GM18867 (cell line): ENCODE results near the gene MAN2A1.
"Not testable (repeated sequence)": the region's sequence is repeated elsewhere in the genome, so short reads cannot be mapped to it uniquely, and the experiment has no call there.

Experiments used
- ATAC-seq: cut with Tn5 transposase; IDR thresholded peaks from one replicate; pipeline ENCODE4 v1.9.1; 2021; ENCODE audit warnings: mild to moderate bottlenecking, moderate library complexity; ENCODE audit not compliant: unreplicated experiment

Gene MAN2A1

GRCh38 chr5:109750463-109750862, 60.7 kb downstream of the MAN2A1 start:
- ATAC-seq: no peak

DNA sequence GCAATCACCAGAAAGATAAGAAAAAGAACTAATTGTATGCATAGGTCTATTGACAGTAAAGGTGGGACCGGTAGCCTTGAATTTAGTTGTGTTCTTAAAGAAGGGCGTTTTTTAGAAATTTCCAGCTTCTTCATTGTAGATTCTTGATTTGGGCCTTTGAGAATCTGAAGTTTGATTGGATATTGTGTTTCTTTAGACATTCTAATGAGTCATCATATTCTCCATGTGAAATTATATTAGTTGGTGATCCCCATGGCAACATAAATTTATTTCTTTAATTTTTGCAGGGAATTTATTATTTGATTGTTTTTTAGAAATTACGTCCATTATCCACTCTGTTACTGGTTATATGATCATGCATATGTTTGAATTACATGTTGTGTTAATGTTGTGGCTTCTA, 63.6 kb downstream of the MAN2A1 start:
- ATAC-seq: no peak

GRCh38 chr5:109754319-109754718, 64.6 kb downstream of the MAN2A1 start:
- ATAC-seq: no peak

DNA sequence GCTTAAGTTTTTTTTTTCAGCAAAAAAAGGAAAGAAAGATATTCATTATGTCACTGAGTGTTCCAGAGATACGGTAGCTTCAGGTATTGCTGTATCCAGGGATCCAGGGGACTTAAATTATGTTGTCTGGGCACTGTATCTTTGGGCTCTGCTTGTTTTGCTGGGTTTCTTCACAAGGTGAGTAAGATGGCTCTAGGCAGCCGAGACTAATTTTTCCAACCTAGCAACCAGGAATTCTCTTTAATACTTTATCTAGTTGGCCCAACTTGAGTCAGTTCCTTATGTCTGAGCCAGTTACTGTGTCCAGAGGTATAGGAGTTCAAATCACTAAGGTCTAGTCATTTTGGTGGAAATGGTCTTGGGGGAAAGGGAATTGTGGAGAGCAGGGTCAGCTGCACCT, 66.0 kb downstream of the MAN2A1 start:
- no peak for ATAC-seq

GRCh38 chr5:109756543-109757185, 66.9 kb downstream of the MAN2A1 start:
- no peak for ATAC-seq

DNA sequence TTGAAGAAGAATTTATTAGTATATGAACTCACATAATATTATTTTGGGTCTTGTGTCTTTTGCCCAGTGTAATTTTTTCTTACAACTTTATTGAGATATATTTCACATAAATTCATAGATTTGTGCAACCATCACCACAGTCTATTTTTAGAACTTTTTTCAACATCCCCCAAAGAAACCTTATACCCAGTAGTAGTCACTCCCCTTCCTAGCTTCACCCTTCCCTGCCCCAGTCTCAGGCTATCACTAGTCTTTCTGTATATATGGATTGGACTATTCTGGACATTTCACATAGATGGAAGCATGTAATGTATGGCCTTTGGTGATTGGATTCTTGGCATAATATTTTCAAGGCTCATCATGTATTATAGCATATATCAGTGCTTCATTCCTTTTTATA, 67.8 kb downstream of the MAN2A1 start:
- no peak for ATAC-seq

GRCh38 chr5:109759306-109759705, 69.6 kb downstream of the MAN2A1 start:
- ATAC-seq: no peak

DNA sequence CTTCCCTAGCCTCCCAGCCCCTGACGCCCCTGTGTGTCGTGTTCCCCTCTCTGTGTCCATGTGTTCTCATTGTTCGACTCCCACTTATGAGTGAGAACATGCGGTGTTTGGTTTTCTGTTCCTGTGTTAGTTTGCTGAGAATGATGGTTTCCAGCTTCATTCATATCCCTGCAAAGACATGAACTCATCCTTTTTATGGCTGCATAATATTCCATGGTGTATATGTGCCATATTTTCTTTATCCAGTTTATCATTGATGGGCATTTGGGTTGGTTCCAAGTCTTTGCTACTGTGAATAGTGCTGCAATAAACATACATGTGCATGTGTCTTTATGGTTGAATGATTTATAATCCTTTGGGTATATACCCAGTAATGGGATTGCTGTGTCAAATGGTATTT, 70.4 kb downstream of the MAN2A1 start:
- not testable (repeated sequence) for ATAC-seq

GRCh38 chr5:109762821-109763220, 73.1 kb downstream of the MAN2A1 start:
- no peak for ATAC-seq

DNA sequence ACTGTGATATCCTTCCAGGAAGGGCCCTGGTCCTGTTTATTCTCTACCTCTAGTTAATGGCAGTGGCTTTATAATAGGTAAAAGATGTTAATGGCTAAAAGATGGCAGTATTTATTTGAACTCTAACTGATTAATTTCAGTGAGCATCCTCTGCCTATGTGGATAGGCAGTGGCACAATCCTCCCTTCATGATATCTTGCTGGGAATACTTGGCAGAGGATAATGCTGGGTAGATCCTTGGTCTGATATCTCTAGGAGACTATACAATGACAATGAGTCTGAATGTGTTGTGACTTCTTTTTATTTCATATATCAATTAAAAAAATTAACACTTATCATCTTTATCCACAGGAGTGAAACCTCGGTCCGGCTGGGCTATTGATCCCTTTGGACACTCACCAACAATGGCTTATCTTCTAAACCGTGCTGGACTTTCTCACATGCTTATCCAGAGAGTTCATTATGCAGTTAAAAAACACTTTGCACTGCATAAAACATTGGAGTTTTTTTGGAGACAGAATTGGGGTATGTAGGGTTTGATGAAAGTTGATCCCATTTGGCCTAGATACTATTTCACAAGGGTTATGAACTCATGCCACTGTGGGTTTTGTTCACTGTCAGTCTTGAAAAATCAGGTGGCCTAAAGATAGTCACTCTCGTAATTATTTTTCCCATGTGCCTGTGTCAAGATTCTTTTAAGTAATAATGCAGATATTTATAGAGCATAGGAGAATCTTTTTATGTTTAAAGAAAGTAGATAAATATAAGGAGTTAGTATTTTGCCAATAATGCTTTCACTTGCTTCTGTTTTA, 77.7 kb downstream of the MAN2A1 start:
- ATAC-seq: no peak

- ATAC-seq: no peak
These were observed 78.3 kb downstream of the MAN2A1 start for GRCh38 chr5:109767997-109768396.

- ATAC-seq: no peak
These were observed 80.0 kb downstream of the MAN2A1 start for GRCh38 chr5:109769597-109770291.

- no peak for ATAC-seq
These were observed 85.4 kb downstream of the MAN2A1 start for GRCh38 chr5:109775130-109775529.

DNA sequence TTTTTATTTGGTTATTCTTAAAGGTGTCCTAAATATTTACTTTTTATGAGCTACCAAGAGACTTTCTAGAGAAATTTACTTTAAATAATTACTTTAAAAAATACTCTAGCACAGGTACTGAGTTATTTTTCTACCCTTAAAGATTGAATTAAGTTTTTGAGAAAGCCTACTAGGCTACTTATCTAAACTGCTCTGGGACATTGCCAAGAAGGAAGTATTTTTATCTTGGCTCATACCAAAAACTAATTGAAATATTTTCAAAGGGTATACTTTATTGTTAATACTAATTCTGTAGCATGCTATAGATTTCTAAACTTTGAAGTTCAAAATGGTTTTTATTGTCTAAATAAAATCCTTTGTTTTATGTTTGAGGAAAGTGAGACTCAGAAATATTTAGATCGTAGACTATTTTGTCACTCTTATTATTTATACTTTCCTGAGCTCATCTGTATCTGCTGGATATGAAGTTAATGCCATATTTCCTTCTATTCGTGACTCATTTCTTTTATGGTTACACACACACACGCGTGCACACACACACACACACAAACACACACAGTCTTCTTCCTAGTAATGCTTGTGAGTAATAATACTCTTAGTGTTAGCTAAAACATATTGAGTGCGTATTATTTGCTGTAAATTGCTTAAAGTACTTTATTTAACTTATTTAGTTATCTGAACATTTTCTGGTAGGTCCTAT, 89.5 kb downstream of the MAN2A1 start:
- no peak for ATAC-seq

GRCh38 chr5:109784687-109785086, 95.0 kb downstream of the MAN2A1 start:
- no peak for ATAC-seq

- no peak for ATAC-seq
These were observed 96.6 kb downstream of the MAN2A1 start for GRCh38 chr5:109786206-109786855.

- ATAC-seq: peak; percentile 99
These were observed 98.9 kb downstream of the MAN2A1 start for GRCh38 chr5:109788596-109788995.

- ATAC-seq: no peak
These were observed 102.9 kb downstream of the MAN2A1 start for GRCh38 chr5:109792613-109793012.

DNA sequence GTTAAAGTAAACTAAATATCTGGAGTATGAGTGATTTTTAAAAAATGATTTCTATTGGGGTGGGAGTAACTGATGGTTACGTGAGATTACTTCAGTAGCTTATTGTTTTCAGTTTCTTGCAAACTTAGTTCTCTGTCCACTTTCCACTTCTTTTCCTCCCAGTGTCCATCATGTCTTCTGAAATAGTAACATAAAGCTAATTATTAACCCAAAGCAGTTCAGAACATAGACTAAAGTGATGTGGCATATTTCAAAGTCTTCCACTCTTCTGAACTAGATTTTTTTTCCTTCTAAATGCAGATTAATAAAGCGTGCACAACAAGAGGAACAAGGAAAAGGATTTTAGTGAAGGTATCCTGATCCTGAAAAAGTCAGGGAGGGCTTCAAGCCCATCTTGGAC, 114.1 kb downstream of the MAN2A1 start:
- ATAC-seq: no peak

DNA sequence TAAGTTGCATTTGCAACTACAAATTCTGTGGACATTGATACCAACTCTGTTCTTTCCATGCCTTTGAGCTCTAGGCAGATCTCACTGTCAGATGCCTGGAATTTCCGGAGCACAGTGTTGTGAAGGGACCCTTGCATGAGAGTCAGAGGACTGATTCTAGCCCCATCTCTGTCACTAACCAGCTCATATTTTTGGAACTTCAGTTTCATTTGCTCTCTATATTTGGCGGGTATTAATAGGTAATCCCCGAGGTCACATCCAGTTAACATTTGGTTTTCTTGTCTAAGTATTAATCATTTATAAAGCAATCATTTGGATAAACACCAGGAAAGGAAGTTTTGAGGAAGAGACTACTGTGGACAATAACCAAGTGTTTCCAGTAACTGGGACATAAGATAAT, 115.7 kb downstream of the MAN2A1 start:
- no peak for ATAC-seq

DNA sequence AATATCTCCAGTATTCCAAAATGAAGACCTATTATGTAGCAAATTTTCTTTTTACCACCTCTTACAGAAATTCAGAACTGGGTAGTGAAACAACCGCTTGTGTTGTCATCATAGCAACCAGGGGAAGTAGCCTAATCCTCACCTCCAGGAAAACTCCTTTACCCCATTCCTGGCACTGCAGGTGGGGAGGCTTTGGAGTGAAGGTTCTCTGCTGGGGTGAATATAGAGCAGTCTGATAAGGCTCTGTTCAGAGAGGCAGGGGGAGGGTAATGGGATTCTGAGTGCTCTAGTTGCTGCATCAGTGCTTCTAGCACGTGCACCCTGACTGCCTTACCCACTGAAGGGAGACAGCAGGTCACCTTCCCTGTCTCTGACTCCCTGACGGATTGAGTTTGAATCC, 116.2 kb downstream of the MAN2A1 start:
- ATAC-seq: no peak
